Endothelial cell of umbilical vein (primary cell): Measurements from ENCODE around the gene HBZ.

Source experiments
- CTCF ChIP-seq, 2 donors: IDR thresholded peaks; 1 replicate in 1 of 2; 2 replicates in 1 of 2; pipeline ENCODE4 v1.5.1; 2011; ENCODE audit warnings: low read length in 2 of 2, mild to moderate bottlenecking in 2 of 2, moderate library complexity in 2 of 2, control low read depth in 1 of 2, inconsistent platforms in 1 of 2, low read depth in 1 of 2; ENCODE audit not compliant: insufficient read depth in 1 of 2; ENCODE audit errors: extremely low read depth in 1 of 2
- EZH2 ChIP-seq: IDR thresholded peaks from 2 replicates; pipeline ENCODE4 v1.6.1; 2012; ENCODE audit warnings: borderline replicate concordance, low read depth, mild to moderate bottlenecking, moderate library complexity, low read length, inconsistent platforms; ENCODE audit not compliant: severe bottlenecking
- FOS ChIP-seq: IDR thresholded peaks from 2 replicates; pipeline ENCODE4 v1.6.1; 2011; ENCODE audit warnings: mild to moderate bottlenecking, low read length, moderate library complexity, borderline replicate concordance; ENCODE audit not compliant: insufficient read depth

GRCh38 chr16:140175-140857 is 12.1 kb upstream of the HBZ start:
- TF ChIP-seq CTCF (IDR thresholded peaks at IDR 0.05; ENCODE audit: extremely low read depth in 1 of 2, insufficient read depth in 1 of 2, low read depth in 1 of 2, low read length in 2 of 2) (no peak), EZH2 (no peak), FOS (no peak)
